HG03139 (cell line): ENCODE measurements around the gene BCOR.

Experiments
- ATAC-seq: cut with Tn5 transposase; IDR thresholded peaks from one replicate; pipeline ENCODE4 v1.9.1; 2021; ENCODE audit not compliant: unreplicated experiment

Gene BCOR

DNA sequence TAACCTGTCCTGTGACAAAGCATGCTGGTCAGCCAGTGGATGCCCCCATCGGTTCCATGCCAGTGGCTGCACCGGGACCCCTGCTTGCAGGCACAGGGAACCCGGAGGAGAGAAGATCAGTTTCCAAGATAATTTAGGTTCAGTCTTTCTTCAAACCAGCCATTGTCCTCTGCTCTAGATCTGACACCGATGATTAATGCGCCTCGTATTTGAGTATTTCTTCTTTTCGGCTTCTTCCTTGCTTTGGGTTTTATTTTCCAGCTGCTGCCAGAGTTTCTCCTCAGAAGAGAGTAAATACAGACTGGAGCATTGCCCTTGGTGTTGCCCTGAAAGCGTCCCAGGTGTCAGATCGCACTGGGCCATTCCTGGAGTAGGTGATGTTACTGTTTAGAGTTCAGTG lies 19.2 kb upstream of the BCOR start:
- ATAC-seq = no peak

DNA sequence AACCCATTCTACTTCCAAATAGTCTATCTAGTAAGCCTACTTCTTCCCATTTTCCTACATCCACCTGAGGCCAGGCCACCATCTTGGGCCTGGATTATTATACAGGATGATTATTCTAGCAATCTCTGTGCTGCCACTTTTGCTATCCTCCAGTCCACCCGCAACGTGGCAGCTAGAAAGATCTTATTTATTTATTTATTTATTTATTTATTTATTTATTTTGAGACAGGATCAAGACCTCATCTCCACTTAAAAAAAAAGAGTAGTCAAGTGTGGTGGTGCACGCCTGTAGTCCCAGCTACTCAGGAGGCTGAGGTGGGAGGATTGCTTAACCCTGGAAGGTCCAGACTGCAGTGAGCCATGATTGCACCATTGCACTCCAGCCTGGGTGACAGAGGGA lies 15.2 kb upstream of the BCOR start:
- no peak for ATAC-seq

DNA sequence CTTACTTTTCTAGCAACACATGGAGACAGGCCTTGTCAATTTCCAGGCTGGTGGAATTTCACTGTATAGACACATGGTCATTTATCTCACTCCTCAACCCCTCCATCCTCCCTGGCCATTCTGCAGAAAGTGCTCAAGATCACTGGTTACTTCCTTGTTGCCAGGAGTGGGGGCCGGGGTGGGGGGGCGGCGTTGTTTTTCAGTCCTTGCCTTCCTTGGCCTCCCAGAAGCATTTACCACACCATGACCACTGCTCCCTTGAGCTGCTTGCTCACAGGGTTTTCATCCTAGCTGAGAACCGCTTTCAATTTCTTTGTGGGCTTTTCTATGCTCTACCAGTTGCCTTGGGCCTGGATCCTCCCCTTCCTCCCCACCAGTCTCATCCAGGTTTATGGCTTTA lies 14.1 kb upstream of the BCOR start:
- ATAC-seq = no peak

DNA sequence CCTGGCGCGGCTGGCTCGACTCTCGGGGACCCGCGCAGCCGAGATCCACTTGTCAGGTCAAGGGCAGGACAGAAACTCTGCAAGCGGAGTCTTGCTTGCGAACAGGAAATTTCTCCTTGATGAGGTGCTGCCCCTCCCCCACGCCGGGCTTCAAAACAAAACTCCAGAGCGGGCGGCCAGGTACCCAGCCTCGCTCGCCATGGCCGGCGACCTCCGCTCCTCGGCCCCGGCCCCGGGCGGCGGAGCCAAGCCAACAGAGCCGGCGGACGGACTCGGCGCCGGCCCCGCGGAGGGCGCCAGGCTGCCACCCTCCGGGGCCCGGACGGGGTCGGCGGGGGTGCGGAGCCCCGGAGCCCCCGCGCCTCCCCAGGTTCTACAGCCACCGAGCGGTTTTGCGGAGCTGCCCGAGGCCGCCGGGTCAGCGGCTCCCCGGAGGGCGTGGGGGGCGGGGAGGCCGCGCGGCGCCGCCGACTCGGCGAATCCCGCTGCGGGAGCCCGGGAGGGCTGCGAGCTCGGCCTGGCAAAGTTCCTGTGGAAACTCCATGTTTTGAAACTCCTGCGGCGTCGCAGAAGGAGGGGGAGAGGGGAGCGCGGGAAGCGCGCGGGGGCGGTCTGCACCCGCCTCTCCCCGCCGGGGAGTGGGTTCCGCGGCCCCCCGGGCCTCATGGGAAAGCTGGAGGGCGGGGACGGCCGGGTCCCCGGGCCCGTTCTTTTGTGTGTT lies 11.7 kb upstream of the BCOR start:
- ATAC-seq = no peak

DNA sequence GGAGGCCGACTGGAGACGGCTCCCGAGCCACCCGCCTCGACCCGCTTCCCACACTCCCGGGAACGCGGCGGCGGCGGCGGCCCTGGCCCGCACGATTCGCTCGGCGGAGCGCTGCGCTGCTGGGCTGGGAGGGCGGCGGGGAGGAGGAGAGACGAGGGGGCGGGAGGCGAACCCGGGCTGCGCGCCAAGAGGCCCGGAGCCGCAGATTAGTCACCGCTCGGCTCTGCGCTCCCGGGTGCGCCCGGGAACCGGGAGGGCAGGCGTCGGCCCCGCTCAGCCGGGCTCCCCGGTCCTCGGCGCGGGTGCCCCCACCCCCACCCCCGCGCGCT lies 11.2 kb upstream of the BCOR start:
- ATAC-seq = no peak

DNA sequence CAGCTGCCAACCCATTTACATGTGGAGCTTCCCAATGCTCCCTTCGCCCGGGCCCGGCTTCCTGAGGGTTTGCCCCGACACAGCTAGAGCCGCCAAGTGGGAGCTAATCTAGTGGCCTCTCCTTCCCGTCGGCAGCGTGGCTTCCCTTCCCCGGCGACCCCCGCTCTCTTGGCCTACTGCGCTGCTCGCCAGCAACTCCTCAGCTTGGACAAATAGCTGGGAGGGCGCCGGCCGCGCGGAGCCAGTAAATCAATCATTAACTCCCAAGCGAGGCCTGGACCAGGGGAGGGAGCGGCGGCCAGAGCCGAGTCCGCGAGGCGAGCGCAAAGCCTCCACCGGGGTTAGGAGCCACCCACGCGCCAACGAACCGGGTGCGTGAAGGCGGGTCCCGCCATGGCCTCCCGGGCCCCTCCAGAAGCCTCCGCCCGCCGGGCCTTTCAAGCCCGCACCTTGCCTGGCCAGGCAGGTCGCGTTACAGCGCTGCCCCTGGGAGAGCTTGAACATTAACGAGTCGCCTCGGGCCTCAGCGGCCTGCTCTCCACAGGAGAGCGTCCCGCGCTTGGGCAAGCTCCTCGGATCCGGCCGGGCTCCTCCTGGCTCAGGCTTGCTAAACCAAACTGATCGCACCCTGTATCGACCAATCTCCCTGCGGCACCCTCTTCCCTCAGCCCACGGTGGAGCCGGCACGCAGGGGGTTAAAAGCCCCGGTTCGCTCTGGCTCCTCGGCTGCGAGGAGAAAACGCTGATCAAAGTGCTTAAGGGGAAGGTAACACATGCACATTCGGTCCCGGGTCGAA lies 10.6 kb upstream of the BCOR start:
- ATAC-seq = no peak

DNA sequence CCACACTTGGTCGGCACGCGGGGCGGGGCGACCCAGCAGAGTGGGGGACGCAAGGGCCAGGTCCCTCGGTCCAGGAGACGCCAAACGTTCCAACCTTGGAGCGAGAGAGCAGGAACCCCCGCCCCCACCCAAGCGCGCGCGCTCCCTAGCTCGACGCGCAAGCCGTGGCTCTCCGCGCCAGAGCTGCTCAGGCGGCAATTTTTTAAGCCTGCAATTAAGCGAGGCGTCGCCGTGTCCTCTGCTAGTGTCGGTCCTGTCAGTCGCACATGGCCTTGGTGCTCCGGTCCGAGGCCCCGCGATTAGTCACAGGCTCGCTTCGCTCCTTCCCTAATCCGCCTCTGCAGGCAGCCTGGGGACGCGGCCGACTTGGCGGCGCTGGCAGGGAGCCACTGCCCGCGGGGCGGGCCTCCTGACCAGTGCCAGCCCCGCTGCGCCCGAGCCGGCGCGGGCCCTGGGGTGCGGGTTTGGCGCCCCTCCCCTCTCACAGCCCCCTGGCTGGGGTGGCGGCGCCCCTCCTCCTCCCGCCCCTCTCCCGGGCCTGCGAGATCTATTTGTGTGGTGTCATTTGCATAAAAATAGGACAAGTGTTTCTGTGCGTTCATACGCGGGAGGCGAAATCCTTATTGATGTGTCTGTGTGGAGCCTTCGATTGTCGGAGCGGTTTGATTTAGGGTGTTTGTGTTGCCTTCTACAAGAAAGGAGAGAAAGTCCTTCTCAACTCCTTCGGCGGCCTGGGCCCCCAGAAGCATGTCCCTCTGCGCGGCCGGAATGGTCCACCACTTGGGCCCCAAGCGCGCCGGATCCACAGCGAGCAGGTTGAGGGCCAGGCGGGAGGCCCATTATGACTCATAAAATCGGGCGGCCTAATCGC lies 9.8 kb upstream of the BCOR start:
- ATAC-seq = no peak

DNA sequence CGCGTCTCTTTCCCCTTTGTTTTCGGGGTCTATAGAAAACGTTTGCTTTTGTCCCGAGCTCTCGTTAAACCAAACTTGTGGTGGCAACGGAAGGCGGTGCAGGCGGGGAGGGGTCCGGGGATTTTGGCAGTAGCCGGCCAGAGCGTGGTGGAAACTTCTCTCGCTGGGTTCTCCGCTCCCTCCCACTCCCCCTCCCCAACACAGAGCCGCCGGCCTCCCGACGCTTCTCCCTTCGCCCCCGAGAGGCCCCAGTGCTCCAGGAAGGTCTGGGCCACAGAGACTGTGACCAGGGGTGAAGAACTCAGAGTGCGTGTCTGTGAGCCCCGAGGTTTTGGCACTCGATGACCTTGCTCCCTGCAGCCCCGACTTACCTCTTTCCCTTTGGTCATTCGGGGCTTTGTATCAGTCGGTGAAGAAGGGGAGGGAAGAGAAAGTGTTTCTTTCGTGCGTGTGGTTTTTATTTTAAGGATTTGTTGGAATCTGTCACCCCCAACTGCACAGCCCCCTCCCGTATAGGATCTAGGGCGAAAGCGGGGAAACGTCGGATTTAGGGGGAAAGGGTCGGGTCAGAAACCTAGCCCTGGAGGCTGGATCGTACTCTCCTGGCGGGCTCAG lies 9.0 kb upstream of the BCOR start:
- ATAC-seq = no peak

DNA sequence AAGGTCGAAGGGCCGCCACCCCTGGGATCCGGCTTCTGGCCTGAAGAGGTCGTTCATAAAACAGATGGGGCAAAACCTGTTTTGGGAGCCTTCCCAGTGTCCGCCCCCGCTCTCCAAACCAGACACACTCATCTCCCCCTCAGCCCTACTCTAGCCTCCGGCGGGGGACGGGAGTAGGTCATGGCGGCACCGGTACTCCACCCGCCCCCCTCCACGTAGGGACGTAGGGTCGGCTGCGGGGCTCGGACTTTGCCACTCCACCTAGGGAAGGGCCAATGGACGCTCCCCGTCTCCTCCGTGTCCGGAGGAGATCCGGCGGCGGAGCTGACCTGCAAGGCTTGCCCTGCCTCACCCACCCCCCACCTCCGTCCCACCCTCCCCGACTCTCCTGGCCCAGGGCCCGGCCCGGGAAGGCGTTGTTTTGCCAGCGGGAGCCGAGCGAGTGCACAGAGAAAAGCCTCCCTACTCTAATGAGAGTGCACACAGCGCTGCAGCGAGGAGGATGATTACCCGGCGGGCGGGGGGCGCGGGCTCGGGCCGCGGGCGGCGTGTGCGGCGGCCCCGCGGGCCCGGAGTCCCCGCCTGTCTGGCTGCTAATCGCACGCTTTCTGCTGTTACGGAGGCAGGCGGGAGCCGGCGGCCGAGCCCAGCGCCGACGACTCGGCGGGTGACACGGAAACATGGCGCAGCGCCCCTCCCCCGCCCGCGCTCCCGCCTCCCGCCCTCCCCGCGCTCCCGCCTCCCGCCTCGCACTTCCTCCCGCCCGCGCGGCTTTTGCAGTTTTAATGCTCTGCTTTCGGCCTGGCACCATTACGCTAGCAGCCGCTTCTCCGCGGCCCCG lies 8.3 kb upstream of the BCOR start:
- ATAC-seq = no peak

DNA sequence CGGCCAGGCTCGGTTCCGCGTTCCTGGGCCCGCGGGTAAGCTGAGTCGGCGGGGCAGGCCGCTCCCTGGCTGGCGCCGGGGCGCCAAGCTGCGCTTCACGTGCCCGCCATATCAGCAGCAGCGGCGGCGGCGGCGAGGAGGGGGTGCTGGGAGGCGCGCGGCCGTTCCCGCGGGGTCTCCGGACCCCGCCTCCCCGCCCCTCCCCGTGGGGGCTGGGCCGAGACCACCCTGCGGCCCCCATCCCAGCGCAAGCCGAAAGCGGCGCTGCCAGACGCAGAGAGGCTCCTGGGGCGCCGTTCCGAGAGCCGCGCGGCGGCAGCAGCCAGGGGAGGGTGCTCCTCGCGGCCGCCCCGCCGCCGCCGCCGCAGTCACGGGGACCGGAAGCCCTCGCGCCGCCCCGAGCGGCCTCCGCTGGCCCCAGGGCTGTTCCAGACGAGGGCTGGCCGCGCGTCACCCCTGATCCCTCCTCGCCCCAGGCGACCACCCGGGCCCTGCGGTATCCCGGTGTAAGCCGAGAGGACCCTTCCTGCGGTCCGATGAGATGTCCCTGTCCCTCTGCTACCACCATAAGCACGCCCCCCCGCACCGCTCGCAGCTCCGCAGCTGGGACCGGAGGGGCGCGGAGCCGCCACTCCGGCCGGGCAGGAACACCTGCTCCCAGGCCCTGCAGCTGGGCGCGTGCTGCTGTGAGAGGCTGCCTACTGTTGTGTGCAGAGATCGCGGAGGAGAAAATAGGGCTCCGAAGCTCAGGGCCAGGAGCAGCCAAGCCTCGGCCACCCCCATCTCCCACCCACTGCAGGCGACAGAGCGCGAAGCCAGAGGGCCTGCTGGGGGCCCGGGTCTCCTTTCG lies 7.5 kb upstream of the BCOR start:
- no peak for ATAC-seq

DNA sequence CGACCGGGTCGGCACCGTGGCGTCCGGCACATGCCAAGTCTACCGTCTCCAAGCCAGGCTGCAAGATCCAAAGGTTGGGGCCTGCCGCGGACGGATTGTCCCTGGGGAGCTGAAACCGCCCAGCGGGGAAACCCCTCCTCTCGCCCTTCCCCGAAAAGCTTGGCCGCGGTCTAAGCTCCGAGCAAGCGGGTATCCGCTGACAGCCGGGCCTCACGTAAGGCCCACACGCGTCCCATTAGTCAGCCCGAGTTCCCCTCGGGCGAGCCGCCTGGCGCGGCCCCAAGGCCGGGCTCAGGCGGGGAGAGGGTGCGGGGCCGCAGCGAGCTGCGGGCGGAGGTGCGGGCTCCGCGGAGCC lies 6.8 kb upstream of the BCOR start:
- ATAC-seq = no peak

DNA sequence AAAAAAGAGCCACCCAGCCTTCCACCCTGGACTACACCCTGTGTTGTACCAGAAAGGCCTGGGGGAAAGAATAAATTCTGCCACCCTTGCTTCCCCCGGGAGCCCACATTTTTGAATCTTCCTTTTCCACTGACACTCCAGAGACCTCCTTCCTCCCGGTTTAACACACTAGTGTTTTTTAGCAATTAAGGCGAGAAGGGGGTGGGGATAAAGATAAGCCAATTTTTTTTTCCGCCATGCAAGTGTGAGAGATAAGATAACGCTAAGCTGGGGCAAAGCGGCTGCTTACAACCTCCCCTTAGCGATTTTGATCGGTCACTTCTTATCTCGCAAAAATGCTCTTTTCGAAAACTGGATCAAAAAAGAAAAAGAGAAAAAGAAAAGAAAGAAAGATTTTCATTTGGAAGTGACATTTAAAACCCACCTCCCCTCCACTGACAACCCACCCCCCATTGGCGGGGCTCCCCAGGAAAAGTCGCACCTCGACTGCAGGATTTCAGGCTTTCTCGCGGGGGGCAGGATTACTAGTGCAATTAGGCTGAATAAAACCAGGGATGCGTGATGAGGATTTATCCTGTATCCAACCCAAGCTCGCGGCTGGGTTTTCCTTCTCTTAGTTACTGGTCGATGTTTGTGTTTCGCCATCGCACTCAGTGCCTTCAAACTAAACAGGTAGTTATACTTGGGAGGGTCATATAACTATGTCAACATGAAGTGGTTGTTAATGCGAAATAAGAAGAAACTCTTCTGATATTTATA lies 6.0 kb upstream of the BCOR start:
- ATAC-seq = no peak

DNA sequence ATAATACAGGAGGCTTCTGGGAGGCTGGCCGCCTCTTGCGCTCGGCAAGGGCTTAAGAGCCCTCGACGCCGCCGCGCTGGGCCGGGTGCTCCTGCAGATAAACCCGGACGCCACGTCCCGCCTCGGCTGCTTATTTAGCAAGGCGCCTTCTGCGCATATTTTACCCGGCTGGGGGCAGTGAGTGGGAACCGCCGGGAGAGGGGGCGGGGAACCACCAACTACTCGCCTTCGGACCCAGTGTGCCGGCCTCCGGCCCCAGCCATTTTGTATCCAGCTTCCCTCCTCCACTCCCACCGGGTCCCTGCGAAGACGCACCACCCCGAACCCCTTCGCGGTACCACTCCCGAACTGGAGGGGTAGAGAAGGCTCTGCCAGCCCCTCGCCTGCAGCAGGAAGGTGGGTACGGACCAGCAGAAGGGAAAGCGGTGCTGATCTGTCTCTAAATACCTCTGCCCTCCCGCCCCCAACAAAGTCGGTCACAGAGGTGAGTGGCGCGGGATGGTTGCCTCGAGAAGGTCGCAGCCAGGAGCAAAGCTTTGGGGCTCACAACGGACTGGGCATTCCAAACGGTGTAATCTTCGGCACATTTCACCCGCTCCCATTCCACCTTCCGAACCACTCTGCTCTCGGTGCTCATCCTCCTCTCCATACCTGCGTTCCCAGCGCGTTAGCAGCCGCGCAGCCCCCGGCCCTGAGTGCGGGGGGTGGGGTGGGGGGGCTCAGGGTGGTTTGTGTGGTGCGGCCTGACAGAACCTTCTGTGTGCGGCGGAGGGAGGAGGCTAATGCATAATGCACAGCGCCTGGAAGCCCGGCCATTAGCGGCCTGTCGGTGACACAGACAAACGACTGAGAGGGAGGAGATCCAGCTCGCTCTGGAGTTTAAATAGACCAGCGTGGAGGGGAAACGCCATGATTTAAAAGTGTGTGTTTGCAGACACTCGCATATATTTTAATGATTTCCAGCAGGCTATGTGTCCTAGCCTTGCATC lies 4.9 kb upstream of the BCOR start:
- ATAC-seq = no peak

DNA sequence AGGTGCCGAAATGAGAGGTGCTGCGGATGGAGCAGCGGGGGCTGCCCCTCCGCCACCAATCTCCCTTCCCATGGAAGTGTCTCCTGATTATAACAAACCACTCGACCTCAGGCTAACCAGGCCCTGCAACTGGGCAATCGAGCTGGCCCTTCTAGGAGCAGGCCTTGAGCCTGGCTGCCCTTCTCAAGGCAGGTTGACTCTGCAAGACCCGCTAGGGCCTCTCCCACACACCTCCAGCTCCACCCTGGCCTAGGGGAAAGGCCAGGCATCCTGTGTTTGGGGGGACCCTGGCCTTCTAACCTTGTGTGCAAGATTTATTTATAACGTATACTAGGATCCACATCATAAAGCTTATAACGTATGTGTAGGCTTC lies 3.7 kb upstream of the BCOR start:
- ATAC-seq = no peak

DNA sequence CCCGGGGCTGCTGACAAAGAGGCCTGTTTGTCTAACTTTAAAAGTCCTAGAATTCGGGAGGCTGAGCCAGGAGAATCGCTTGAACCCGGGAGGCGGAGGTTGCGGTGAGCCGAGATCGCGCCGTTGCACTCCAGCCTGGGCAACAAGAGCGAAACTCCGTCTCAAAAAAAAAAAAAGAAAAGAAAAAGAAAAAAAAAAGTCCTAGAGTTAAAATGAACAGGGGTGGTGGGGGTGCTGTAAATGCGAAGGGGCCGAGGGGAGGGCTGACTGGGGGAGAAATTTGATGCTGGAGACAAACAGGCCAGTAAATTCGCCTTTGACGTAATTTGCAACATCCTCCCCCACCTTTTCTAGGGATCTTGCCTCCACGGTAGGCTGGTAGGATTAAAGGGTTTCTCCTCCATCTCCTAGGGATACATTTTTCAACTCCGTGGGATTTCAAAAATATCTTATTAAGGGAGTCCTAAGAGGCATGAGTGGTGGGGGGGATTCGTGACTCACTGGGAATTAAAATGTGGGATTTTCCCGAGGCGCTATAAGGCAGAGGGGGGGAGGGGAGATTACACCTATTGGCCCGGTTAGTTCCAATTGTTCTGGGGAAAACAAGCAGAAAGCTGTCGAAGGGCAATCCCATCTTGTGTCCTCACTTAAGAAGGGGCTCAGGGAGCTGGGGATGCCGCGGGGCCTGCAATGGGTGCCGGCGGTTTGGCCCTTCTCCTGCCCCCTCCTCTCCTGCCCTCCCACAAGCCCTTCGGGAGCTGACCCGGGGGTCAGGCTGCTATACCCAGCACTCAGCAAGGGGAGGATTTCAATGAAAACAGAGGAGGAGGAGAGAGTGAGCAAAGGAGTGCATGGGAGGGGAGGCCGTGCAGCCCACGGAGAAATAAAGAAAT lies 3.0 kb upstream of the BCOR start:
- ATAC-seq = no peak

DNA sequence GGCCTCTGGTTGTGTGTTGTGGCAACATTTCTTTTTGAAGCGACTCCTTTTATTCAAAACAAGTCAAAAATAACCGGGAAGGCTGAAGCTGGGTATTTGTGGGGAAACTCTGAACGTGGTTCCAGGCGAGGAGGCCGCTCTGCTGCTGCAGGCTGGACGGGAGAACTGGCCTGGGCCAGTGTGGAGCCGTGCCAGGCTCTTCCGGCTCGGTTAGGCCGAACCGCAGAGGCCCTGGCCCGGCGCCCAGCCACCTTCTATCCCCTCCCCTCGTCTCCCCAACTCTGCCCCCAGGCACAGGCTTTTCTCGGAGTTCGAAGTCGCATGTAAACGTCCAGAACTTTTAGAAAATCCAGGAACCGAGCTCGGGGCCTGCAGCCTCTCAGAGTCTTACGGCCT lies 2.4 kb upstream of the BCOR start:
- ATAC-seq = no peak
